ENCODE results near the gene DTYMK. TPM values are rescaled to one million over a fixed set of nuclear protein-coding genes. Genes with fewer than 3 reads are reported as not detected.

The DTYMK gene
- total and polyA plus RNA-seq, 10 of the 15 experiments (the other 5 are each of a cell fraction or from before 2014, with no cell fraction given), result 7.0 to 220 (median 59.3) TPM

GRCh38 chr2:241657786-241658254, 28.8 kb downstream of the DTYMK start:
- DNase-seq (ENCODE audit: low read depth, low spot score) (no peak), FAIRE-seq (no peak), ATAC-seq (no peak)
- POLR2A ChIA-PET, result no interaction called here
- 91% methylated on average over 13 of the region's 15 CpGs for WGBS (ENCODE audit: insufficient coverage, insufficient replicate concordance, low lambda C conversion rate, missing lambda C conversion rate)
- no TSS peak for BruUV-seq (replicated peaks)
- intact Hi-C loops (cut with micrococcal nuclease; ENCODE audit: unreplicated experiment) (no loop called here), in situ Hi-C loops (cut with MboI) (loop anchor here (10.0 kb wide), 1 partner anchor 803 kb away; no protein-coding TSS in a partner anchor)
- peaks cover 15 to 35% of the 10 kb centered on the region in 2 experiments for H3K36me3 ChIP-seq (ENCODE audit: control insufficient read depth in 2 of 2, insufficient read depth in 2 of 2, low read length in 1 of 2)
- no peaks in the 10 kb centered on the region for H4K20me1 ChIP-seq (ENCODE audit: control insufficient read depth, insufficient read depth)
- no peaks in the 10 kb centered on the region for H3K9me3 ChIP-seq (replicated peaks; ENCODE audit: control insufficient read depth, insufficient read depth, low read length)
- no peak overlapping the region for H3K27ac ChIP-seq (ENCODE audit: control insufficient read depth, insufficient read depth)
- no peaks in the 10 kb centered on the region for H3K4me1 ChIP-seq (ENCODE audit: control insufficient read depth, insufficient read depth, low read length)
- RAD21 ChIA-PET (ENCODE audit: unreplicated experiment), result no interaction called here
- SMC1A ChIA-PET (ENCODE audit: uncharacterized antibody, unreplicated experiment), result interaction anchor here (2.2 kb wide), 1 partner anchor 16 kb away, joined by 6 read pairs; no protein-coding TSS in a partner anchor
- H3K9ac ChIP-seq (ENCODE audit: control insufficient read depth, insufficient read depth, low read length), result no peak overlapping the region
- no peaks in the 10 kb centered on the region for H3K79me2 ChIP-seq (ENCODE audit: control insufficient read depth, insufficient read depth, low read length)
- CTCF ChIA-PET, result interaction anchor here (1.3 to 2.1 kb wide), 2 partner anchors 220 to 569 kb away, joined by 3 to 7 read pairs; no protein-coding TSS in a partner anchor
- no peaks in the 10 kb centered on the region for H3K27me3 ChIP-seq (replicated peaks in 1 of 2; ENCODE audit: control insufficient read depth in 2 of 2, insufficient read depth in 2 of 2, low read length in 1 of 2)
- H2AFZ ChIP-seq (ENCODE audit: control insufficient read depth, low read depth, low read length), result no peak overlapping the region
- TF ChIP-seq HDGF (IDR thresholded peaks at IDR 0.05) (no peak), DPF2 (IDR thresholded peaks at IDR 0.05) (no peak), REST (IDR thresholded peaks at IDR 0.05; ENCODE audit: low read depth, low read length) (no peak)
- H3K4me2 ChIP-seq (ENCODE audit: control insufficient read depth, insufficient read depth), result no peak overlapping the region
- H3K4me3 ChIP-seq, result no peak overlapping the region

Measured in GM12878 (cell line).